HS-27A (cell line): ENCODE measurements around the gene AP4B1.

Experiments
- DNase-seq: peaks from one replicate; pipeline ENCODE4 v3.0.0-alpha.2; 2012; ENCODE audit warnings: low read depth, missing footprints

Gene AP4B1

GRCh38 chr1:113930499-113931161 is 26.0 kb upstream of the AP4B1 start:
- DNase-seq, result no peak

- DNase-seq, result no peak
Measured at GRCh38 chr1:113929750-113930498, 25.3 kb upstream of the AP4B1 start.

GRCh38 chr1:113928941-113929749 is 24.5 kb upstream of the AP4B1 start, which contains the start of gene HIPK1:
TSS of gene HIPK1 (plus strand) at chr1:113929324.
- peak; percentile 69 for DNase-seq

GRCh38 chr1:113928187-113928930 is 23.8 kb upstream of the AP4B1 start:
- no peak for DNase-seq

GRCh38 chr1:113924473-113924872 is 19.9 kb upstream of the AP4B1 start:
- DNase-seq, result no peak

GRCh38 chr1:113922957-113923356 is 18.4 kb upstream of the AP4B1 start:
- DNase-seq, result no peak

- no peak for DNase-seq
Measured at GRCh38 chr1:113918243-113918642, 13.6 kb upstream of the AP4B1 start.

GRCh38 chr1:113917400-113918082 is 12.9 kb upstream of the AP4B1 start:
- DNase-seq, result no peak

GRCh38 chr1:113916974-113917373 is 12.4 kb upstream of the AP4B1 start:
- no peak for DNase-seq

- no peak for DNase-seq
Measured at GRCh38 chr1:113913887-113914664, 9.5 kb upstream of the AP4B1 start.

- DNase-seq, result no peak
Measured at GRCh38 chr1:113913312-113913668, 8.7 kb upstream of the AP4B1 start.

GRCh38 chr1:113912594-113913311 is 8.2 kb upstream of the AP4B1 start:
- DNase-seq, result peak; percentile 79

- DNase-seq, result no peak
Measured at GRCh38 chr1:113905435-113905861, 849 bp upstream of the AP4B1 start.

GRCh38 chr1:113904293-113904673 is 316 bp downstream of the AP4B1 start:
- no peak for DNase-seq

GRCh38 chr1:113903501-113904292 is 902 bp downstream of the AP4B1 start:
- DNase-seq, result peak; percentile 20

GRCh38 chr1:113901191-113901590 is 3.4 kb downstream of the AP4B1 start:
- no peak for DNase-seq

- DNase-seq, result no peak
Measured at GRCh38 chr1:113899111-113899510, 5.5 kb downstream of the AP4B1 start.

GRCh38 chr1:113898241-113898814 is 6.3 kb downstream of the AP4B1 start:
- DNase-seq, result no peak

- no peak for DNase-seq
Measured at GRCh38 chr1:113895961-113896360, 8.6 kb downstream of the AP4B1 start.
